Measurements from ENCODE around the gene LURAP1L. TPM values are rescaled to one million over a fixed set of nuclear protein-coding genes. Genes with fewer than 3 reads are reported as not detected.

LURAP1L gene
- total RNA-seq, 1 experiment from 2014 or later: 1.7 TPM

GRCh38 chr9:12785260-12785770, 10.5 kb downstream of the LURAP1L start (continued):
- TF ChIP-seq AFF4 (CRISPR knock-in tag; IDR thresholded peaks at IDR 0.05; ENCODE audit: borderline replicate concordance) (no peak), PRRX2 (CRISPR knock-in tag; IDR thresholded peaks at IDR 0.05) (no peak), ZNF416 (CRISPR knock-in tag; IDR thresholded peaks at IDR 0.05) (no peak), OVOL2 (CRISPR knock-in tag; IDR thresholded peaks at IDR 0.05; ENCODE audit: borderline replicate concordance) (no peak), NR2C2 (CRISPR knock-in tag; IDR thresholded peaks at IDR 0.05) (no peak), ZNF423 (CRISPR knock-in tag; IDR thresholded peaks at IDR 0.05) (no peak), SMAD4 (CRISPR knock-in tag; IDR thresholded peaks at IDR 0.05) (no peak), TP53 (CRISPR knock-in tag; IDR thresholded peaks at IDR 0.05) (no peak)
- TF ChIP-seq, protein P1, sequence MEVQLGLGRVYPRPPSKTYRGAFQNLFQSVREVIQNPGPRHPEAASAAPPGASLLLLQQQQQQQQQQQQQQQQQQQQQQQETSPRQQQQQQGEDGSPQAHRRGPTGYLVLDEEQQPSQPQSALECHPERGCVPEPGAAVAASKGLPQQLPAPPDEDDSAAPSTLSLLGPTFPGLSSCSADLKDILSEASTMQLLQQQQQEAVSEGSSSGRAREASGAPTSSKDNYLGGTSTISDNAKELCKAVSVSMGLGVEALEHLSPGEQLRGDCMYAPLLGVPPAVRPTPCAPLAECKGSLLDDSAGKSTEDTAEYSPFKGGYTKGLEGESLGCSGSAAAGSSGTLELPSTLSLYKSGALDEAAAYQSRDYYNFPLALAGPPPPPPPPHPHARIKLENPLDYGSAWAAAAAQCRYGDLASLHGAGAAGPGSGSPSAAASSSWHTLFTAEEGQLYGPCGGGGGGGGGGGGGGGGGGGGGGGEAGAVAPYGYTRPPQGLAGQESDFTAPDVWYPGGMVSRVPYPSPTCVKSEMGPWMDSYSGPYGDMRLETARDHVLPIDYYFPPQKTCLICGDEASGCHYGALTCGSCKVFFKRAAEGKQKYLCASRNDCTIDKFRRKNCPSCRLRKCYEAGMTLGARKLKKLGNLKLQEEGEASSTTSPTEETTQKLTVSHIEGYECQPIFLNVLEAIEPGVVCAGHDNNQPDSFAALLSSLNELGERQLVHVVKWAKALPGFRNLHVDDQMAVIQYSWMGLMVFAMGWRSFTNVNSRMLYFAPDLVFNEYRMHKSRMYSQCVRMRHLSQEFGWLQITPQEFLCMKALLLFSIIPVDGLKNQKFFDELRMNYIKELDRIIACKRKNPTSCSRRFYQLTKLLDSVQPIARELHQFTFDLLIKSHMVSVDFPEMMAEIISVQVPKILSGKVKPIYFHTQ (CRISPR knock-in tag; IDR thresholded peaks at IDR 0.05): no peak
- TF ChIP-seq, protein P2, sequence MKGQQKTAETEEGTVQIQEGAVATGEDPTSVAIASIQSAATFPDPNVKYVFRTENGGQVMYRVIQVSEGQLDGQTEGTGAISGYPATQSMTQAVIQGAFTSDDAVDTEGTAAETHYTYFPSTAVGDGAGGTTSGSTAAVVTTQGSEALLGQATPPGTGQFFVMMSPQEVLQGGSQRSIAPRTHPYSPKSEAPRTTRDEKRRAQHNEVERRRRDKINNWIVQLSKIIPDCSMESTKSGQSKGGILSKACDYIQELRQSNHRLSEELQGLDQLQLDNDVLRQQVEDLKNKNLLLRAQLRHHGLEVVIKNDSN (CRISPR knock-in tag; IDR thresholded peaks at IDR 0.05): no peak
- TF ChIP-seq, protein P3, sequence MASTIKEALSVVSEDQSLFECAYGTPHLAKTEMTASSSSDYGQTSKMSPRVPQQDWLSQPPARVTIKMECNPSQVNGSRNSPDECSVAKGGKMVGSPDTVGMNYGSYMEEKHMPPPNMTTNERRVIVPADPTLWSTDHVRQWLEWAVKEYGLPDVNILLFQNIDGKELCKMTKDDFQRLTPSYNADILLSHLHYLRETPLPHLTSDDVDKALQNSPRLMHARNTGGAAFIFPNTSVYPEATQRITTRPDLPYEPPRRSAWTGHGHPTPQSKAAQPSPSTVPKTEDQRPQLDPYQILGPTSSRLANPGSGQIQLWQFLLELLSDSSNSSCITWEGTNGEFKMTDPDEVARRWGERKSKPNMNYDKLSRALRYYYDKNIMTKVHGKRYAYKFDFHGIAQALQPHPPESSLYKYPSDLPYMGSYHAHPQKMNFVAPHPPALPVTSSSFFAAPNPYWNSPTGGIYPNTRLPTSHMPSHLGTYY (CRISPR knock-in tag; IDR thresholded peaks at IDR 0.05): no peak
- TF ChIP-seq, protein P4, sequence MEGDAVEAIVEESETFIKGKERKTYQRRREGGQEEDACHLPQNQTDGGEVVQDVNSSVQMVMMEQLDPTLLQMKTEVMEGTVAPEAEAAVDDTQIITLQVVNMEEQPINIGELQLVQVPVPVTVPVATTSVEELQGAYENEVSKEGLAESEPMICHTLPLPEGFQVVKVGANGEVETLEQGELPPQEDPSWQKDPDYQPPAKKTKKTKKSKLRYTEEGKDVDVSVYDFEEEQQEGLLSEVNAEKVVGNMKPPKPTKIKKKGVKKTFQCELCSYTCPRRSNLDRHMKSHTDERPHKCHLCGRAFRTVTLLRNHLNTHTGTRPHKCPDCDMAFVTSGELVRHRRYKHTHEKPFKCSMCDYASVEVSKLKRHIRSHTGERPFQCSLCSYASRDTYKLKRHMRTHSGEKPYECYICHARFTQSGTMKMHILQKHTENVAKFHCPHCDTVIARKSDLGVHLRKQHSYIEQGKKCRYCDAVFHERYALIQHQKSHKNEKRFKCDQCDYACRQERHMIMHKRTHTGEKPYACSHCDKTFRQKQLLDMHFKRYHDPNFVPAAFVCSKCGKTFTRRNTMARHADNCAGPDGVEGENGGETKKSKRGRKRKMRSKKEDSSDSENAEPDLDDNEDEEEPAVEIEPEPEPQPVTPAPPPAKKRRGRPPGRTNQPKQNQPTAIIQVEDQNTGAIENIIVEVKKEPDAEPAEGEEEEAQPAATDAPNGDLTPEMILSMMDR (IDR thresholded peaks at IDR 0.05): no peak

DNA sequence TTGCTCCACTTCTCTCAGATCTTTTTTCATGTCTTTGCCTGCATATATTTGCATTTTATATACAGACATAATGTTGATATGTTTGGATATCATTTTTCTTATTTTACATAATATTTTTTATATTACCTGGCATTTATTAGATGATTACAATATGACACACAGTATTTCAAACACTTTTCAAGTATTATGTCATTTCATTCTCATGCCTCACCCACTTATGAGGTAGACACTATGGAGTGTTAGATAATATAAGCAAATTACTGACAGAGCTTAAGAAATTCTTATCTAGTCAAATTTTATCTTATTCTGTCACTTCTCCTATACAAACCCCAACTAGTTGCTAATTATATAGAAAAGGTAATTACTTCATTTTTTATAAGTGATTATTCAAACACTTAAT, 11.1 kb downstream of the LURAP1L start:
- H3K27ac Mint-ChIP-seq: no peak overlapping the region
- no peaks in the 10 kb centered on the region; the same call in 1 of the 2 replicates for H3K27me3 Mint-ChIP-seq (ENCODE audit: low read depth)
- no peak for DNase-seq (ENCODE audit: low spot score)
- POLR2A ChIA-PET: no interaction called here
- TF ChIP-seq ZNF512 (CRISPR knock-in tag; IDR thresholded peaks at IDR 0.05; ENCODE audit: borderline replicate concordance): no peak
- no peaks in the 10 kb centered on the region for H3K36me3 Mint-ChIP-seq
- H3K4me1 Mint-ChIP-seq: peaks cover 5% of the 10 kb centered on the region
- H3K9me3 Mint-ChIP-seq: peaks cover 17% of the 10 kb centered on the region
- no peak for ATAC-seq
- H3K4me3 Mint-ChIP-seq: no peak overlapping the region
- CTCF ChIA-PET: no interaction called here

All from WTC11 (cell line).